ENCODE results near the gene PCDHB1.
A peak's percentile ranks its signal among the peaks of the same experiment; 100 is the strongest.

The PCDHB1 gene, protein sequence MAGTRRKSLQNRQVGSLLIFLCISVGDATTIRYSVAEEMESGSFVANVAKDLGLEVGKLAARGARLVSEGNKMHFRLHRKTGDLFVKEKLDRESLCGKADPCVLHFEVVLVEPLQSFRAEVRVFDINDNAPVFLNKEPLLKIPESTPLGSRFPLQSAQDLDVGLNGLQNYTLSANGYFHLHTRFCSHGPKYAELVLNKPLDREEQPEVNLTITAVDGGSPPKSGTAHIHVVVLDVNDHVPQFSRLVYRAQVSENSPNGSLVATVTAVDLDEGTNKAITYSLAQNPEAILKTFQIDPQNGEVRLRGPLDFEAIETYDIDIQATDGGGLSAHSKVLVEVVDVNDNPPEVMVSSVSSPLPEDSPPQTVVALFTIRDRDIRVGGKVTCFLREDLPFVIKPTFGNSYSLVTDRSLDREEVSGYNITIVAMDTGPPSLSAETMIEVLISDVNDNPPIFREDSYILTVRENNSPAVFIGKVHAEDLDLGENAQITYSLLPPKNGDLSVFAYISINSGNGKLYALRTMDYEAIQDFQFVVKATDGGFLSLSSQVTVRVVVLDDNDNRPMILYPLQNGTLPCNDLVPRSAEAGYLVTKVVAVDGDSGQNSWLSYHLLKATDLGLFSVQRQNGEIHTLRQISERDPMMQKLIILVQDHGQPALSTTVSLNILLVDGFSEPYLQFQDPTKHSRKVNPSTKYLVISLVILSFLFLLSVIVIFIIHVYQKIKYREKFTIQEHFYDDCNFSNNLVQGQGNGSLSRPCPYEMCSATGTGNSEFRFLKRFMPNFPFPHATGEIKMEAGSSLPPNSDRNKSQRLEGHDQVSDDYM

DNA sequence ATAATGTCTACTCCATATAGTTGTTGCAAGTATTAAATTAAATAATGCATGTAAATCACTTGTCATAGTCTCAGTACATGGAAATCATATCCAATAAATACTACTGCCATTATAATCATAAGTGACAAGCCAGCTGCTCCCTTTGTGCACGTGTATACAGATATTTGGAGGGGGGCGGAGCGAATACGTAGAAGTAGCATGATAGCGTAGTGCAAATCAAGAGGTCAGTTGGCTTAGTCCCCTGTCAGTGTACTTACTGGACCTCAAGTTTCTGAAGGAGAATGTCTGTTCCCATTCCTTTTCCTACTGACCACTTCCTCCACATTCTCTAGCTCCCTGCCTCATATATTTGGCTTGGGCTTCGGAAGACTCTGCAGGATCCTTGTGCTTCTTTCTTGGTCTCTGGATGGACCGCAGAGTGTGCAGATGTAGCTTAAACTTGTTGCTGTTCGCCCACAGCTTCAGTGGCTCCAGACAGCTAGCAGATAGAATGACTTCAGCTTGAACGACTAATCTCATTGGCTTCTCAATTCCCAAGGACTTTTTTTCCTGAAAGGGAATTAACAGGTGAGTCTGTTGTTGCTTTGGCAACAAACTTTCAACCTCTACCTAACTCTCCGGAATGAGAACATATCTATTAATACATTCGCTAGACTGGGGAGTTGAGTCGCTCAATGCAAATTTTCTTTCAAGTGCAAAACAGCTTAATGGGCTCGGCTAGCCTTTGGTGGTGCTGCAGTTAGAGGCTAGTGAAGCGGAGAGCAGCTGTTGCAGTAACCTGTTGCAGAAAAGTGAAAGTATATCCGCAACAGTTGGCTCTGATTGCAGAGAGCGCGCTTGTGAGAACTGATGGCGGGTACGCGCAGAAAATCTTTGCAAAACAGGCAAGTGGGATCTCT lies at the start of gene PCDHB1:
TSS of gene PCDHB1 (plus strand) at position 753 of the 899 bp plus-strand sequence. CDS start at position 850, 97 bp downstream.
- no peak for DNase-seq

DNA sequence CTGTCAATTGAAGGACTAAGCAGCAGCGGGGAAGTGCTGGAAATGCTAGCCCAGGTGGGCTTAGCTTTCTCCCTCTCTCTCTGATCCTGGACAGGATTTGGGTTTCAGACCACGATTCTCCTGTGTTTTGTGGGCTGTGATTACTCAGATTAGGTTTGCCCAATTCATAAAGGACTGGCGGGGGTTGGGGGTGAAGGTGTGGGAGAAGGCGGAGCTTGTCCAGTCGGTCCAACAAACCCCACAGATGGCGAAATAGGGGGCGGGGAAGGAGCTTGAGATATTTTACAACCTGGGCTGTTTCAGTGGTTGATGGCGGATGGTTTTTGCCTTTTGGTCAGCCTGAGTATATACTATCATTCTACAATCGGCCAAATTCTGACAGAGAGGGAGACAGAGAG lies 49.7 kb upstream of the PCDHB1 start:
- no peak for DNase-seq

GRCh38 chr5:141001844-141002604 lies 49.1 kb upstream of the PCDHB1 start:
- DNase-seq, result no peak

GRCh38 chr5:141002605-141002965 lies 48.6 kb upstream of the PCDHB1 start:
- DNase-seq, result no peak

DNA sequence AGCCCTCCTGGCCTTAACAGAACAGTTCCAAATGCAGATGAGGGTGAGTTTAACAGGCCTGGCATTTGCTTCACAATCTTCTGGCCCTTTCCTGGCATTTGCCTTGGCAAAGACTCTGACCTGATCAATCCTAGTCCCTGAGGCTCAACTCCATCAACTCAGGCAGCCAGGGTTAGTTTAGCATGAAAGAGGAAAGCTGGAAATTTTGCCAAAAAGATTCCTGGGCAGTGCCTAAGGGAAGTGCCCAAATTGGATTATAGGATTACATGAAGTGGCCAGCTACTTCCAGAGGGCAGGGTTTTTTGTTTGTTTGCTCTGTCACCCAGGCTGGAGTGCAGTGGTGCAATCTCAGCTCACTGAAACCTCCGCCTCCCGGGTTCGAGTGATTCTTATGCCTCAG lies 48.1 kb upstream of the PCDHB1 start:
- no peak for DNase-seq

DNA sequence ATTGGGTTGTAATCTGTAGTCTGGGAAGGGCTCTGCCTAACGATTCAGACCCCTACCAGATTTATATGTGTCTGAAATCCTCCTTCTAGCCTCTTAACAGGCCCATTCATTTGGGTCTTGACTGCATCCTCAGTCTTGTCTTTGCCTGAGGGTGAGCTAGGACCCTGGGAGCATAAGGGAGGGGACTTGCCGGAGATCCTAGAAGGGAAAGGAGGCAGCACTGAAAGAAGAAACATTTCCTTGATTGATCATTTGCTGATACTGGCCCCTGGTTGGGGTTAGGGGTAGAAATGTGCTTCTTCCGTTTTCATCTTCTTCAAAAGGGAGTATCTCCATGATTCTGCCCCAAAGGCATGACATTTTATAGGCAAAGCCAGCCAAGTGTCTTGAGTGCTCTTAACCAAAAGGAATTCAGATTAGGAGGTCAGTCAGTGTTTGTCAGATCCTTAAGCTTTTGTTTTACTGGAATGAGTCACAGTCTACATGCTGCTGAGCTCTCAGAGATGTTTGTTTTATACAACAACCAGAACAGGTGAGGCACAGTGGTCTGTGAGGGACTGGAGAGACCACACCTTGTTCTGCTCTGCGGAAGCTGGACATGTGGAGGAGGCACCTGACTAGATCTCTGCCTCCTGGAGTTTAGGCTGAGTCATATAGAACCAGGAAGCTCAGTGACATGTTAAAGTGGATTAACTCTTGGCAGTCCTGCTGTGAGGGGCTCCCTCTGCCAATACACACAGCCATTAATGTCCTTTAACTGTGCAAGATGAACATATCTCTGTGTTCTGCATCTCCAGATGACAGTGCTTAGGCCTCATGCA lies 47.2 kb upstream of the PCDHB1 start:
- DNase-seq, result peak; percentile 68

GRCh38 chr5:141007791-141008190 lies 43.4 kb upstream of the PCDHB1 start:
- no peak for DNase-seq

DNA sequence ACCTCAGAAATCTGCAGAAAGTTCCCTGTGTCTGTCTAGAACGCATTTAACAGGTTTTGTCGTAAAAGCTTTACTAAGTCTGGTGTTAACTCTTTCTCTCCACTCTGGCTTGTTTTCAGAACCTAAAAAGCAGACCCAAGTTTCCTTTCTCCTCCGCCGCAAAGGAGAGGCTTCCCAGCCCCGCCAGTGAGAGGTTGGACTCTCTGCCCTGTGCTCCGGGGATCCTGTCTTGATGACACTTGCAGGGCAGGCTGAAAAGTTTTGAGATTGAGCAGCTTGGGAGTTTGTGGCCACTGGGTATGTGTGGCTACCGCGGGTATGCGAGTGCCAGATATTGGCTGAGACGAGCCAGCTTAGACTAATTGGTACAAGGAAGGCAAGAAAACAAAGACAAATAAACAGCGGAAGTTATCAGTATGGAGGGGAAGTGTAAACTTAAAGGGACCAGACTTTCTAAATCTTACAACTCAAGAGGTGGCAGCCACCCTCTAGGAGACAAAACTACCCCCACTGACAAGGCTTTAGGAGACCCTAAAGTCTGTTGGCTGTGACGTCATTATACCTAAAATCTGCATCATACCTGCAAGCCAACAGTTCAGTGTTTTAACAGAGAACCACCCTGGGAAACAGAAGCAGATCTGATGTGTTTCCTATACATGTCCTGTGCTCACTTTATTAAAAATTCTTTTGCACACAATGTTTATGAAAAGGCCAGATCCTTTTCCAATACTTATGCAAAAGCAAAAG lies 41.0 kb upstream of the PCDHB1 start:
- no peak for DNase-seq

DNA sequence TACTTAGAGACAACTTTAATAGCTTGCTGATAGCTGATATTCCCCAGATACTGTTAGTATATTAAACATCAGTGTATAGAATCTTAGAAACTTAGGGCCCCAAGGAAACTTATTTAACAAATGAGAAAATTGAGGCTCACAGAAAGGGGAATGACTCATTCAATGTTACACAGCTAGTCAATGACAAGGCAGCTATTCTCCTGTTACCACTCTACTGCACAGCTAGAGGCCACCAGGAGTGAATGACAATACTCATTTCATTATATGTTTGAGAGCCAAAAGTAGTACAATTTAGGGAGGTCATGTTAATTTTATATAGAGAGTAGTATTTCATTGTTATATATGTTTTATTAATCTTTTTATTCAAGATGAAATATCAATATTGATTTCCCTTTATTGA lies 33.2 kb upstream of the PCDHB1 start:
- no peak for DNase-seq

DNA sequence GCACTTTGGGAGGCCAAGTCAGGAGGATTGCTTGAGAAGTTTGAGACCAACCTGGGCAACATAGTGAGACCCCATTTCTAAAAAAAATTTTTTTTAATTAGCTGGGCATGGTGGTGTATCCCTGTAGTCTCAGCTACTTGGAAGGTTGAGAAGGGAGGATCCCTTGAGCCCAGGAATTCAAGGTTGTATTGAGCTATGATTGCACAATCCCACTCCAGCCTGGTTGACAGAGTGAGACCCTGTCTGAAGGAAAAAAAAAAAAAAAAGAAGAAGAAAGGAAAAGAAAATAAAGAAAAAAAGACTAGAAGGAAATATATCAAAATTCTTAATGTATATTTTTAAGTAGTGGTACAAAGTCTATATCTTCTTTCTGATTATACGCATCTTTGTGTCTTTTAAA lies 28.8 kb upstream of the PCDHB1 start:
- no peak for DNase-seq

DNA sequence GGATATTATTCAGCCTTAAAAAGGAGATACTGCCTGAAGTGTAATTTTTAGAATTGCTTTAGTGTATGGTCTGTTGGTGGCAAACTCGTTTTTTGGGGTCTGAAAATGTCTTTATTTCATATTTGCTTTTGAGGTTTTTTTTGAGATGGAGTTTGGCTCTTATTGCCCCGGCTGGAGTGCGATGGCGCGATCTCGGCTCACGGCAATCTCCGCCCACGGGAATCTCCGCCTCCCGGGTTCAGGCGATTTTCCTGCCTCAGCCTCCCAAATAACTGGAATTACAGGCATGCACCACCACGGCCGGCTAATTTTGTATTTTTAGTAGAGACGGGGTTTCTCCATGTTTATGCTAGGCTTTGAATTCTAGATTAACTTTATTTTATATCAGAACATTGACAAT lies 20.2 kb upstream of the PCDHB1 start:
- DNase-seq, result no peak

GRCh38 chr5:141032626-141033025 lies 18.5 kb upstream of the PCDHB1 start:
- DNase-seq, result no peak

- DNase-seq, result no peak
Observed at GRCh38 chr5:141039061-141039460, 12.1 kb upstream of the PCDHB1 start.

- DNase-seq, result peak; percentile 35
Observed at GRCh38 chr5:141039517-141039916, 11.7 kb upstream of the PCDHB1 start.

DNA sequence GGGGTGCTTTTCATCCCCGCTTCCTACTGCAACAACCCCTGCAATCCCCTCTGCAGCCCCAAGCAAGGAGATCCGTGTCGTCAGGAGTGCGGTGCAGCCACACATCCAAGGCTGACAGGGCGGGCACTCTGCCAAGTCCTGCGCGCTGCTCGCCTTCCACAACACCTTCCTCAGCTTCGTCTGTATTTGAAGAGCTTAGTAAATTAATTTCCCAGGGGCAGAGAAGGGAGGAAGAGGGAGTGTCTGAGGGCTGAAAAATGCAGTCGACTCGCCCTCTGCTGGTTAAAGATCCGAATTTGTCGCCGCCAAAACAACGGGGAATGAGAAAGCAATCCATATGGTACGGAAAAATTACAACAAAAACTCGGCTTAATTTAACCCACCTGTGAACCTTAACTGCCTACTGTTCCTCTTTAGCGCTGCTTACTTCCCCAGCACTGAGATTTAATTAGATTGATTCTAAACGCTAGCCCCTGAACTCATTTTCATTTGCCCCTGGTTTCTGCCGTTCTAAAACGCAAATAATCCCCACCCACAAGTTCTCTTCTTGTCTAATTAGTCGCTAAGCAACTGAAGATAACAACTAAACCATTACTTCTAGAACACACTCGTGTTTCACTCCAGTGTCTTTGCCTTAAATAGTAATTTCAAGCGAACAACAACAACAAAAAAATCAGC lies 10.9 kb upstream of the PCDHB1 start:
- peak; percentile 87 for DNase-seq

- DNase-seq, result peak; percentile 90
Observed at GRCh38 chr5:141040771-141041426, 10.3 kb upstream of the PCDHB1 start.

- no peak for DNase-seq
Observed at GRCh38 chr5:141041427-141041785, 9.8 kb upstream of the PCDHB1 start.

DNA sequence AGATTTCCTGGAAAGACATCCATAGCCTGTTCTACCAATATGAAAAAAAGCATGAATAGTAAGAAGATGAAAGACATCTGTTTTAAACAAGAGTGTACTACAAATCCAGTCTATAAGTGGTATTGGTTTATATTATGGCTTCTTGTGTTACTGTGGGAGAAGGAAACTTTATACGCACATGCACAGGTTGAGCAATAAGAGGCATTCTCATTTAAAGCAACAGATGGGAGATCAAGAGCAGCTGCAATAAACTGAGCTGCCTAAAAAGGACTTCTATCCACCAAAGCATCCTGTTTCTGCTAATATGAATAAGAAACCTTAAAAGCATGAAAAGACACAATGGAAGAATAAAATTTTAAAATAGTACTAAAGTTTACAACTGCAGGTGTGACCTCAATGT lies 8.6 kb upstream of the PCDHB1 start:
- DNase-seq, result no peak

GRCh38 chr5:141051521-141051866 lies 320 bp downstream of the PCDHB1 start:
- no peak for DNase-seq

- no peak for DNase-seq
Observed at GRCh38 chr5:141077826-141078225, 26.7 kb downstream of the PCDHB1 start.

All from NCI-H187 treated with DMSO at 0.1 percent for 48 hours (cell line).